GM21381 (cell line): Measurements from ENCODE around the gene TRHDE.
"Not testable (repeated sequence)": the region's sequence is repeated elsewhere in the genome, so short reads cannot be mapped to it uniquely, and the experiment has no call there.

ENCODE experiments used
- ATAC-seq: cut with Tn5 transposase; IDR thresholded peaks from one replicate; pipeline ENCODE4 v1.9.1; 2021; ENCODE audit warnings: mild to moderate bottlenecking, moderate library complexity; ENCODE audit not compliant: unreplicated experiment

TRHDE gene

GRCh38 chr12:72699362-72699761 is 427.2 kb downstream of the TRHDE start:
- no peak for ATAC-seq

GRCh38 chr12:72712025-72712424 is 439.9 kb downstream of the TRHDE start:
- not testable (repeated sequence) for ATAC-seq

- ATAC-seq, result no peak
These were observed 444.1 kb downstream of the TRHDE start for GRCh38 chr12:72716221-72716620.

- no peak for ATAC-seq
These were observed 444.9 kb downstream of the TRHDE start for GRCh38 chr12:72717036-72717435.
